ENCODE data around the gene RAD51.
"Not testable (repeated sequence)": the region's sequence is repeated elsewhere in the genome, so short reads cannot be mapped to it uniquely, and the experiment has no call there.

RAD51 gene

DNA sequence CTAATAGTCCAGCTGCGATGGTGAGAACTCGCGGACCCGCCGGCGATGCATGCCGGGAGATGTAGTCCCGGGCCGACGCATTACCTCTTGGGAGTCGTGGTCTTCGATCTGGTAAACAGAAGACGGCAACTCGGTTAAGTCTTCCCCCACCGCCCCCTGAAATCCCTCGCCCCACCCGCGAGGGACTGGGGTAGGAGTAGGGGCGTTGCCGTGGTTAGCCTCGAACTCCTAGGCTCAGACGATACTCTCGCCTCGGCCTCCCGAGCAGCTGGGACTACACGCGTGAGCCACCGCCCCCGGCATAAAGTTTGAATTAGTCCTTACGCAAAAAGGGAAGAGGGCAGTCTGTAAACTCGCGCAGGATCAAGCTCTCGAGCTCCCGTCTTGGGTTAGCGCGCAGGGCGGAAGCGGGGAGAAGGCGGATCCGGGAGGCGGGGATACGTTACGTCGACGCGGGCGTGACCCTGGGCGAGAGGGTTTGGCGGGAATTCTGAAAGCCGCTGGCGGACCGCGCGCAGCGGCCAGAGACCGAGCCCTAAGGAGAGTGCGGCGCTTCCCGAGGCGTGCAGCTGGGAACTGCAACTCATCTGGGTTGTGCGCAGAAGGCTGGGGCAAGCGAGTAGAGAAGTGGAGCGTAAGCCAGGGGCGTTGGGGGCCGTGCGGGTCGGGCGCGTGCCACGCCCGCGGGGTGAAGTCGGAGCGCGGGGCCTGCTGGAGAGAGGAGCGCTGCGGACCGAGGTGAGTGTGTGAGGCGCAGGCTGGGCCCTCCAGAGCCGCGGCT is at the start of gene RAD51:
TSS of gene RAD51 (plus strand) at position 487 of the 781 bp plus-strand sequence. CDS start 3,585 bp downstream, outside the sequence.
- DNase-seq (ENCODE audit: low read depth in 3 of 3): peak; percentile 86 to 93 (median 89)

DNA sequence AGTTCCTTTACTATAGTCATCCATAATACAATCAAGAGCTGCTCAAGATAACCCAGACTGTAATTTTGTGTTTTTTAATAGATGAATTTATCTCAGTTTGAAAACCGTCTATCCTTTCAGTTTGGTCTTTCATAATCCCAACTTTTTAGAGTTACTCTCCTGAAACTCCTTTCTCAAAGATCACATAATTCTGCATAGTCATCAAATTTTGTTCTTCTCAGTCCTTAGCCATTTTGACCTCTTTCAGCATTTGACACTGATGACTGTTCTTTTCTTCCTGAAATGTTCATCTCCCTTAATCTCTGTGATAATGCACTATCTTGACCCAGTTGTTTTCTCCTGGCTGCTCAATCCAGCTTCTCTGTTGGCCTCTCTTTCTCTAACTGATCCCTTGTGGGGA is 47.5 kb upstream of the RAD51 start:
- no peak for DNase-seq (ENCODE audit: low read depth in 3 of 3)

DNA sequence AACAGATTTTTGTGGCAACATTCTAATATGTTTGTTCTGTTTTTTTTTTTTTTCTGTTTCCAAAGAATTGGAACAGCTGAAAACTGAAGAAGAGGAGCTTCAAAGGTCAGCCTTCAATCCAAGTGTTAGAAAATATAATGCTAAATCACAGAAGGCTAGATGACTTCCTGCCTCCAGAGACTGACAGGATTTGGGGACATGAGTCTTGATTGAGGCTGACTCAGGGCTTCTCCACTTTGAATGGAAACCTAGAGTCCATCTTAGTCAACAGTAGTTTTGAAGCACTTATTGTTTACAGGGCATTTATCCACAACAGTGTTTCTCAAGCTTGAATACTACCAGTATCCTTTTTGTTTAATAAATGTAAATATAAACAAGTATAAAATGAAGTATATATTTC is 44.5 kb upstream of the RAD51 start:
- DNase-seq (ENCODE audit: low read depth in 3 of 3): no peak

DNA sequence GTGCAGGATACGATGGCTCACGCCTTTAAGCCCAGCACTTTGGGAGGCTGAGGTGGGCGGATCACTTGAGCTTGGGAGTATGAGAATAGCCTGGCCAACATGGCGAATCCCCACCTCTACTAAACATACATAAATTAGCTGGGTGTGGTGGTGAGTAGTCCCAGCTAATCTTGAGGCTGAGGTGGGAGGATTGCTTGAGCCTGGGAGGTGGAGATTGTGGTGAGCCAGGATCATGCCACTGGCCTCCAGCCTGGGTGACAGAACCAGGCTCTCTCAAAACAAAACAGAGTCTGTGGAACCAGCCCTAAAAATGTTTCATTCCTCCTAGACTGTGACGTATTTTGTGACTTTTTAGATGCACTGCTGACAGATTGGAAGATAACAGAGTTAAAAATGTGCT is 34.3 kb upstream of the RAD51 start:
- DNase-seq (ENCODE audit: low read depth in 3 of 3): no peak

DNA sequence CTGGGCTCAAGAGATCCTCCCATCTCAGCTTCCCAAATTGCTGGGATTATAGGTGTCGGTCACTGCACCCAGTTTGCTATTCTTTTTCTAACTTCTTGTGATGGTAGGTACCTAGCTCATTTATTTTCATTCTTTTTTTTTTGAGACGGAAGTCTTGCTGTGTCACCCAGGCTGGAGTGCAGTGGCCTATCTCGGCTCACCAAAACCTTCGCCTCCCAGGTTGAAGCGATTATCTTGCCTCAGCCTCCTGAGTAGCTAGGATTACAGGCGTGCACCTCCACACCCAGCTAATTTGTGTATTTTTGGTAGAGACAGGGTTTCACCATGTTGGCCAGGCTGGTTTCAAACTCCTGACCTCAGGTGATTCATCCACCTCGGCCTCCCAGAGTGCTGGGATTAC is 30.1 kb upstream of the RAD51 start:
- DNase-seq (ENCODE audit: low read depth in 3 of 3): no peak

DNA sequence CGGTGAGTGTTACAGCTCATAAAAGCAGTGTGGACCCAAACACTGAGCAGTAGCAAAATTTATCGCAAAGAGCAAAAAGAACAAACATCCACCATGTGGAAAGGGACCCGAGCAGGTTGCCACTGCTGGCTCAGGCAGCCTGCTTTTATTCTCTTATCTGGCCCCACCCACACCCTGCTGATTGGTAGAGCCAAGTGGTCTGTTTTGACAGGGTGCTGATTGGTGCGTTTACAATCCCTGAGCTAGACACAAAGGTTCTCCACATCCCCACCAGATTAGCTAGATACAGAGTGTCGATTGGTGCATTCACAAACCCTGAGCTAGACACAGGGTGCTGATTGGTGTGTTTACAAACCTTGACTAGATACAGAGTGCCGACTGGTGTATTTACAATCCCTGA is 18.7 kb upstream of the RAD51 start:
- not testable (repeated sequence) for DNase-seq (ENCODE audit: low read depth in 3 of 3)

DNA sequence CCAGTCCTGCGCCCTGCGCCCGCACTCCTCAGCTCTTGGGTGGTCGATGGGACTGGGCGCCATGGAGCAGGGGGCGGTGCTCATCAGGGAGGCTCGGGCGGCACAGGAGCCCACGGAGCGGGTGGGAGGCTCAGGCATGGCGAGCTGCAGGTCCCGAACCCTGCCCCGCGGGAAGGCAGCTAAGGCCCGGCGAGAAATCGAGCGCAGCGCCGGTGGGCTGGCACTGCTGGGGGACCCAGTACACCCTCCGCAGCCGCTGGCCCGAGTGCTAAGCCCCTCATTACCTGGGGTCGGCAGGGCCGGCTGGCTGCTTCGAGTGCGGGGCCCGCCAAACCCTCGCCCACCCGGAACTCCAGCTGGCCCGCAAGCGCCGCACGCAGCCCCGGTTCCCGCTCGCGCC is 18.1 kb upstream of the RAD51 start:
- not testable (repeated sequence) for DNase-seq (ENCODE audit: low read depth in 3 of 3)

DNA sequence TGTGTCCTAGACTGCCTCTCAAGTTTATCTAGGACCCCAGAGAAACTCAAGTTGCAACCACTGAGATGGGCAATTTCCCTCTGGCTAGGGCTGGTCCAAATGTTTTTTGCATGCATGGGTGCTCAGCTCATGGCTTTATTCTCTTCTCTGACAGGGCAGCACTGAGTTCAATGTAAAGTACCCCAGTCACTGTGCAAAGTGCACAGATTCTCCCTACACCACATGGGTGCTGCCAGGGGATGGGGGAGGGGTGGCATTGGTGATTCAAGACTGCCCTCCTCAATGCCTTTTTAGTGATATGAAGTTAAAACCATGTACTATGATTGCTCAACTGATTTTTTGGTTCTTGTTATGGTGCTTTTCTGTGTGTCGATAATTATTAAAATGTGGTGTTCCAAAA is 14.8 kb upstream of the RAD51 start:
- no peak for DNase-seq (ENCODE audit: low read depth in 3 of 3)

DNA sequence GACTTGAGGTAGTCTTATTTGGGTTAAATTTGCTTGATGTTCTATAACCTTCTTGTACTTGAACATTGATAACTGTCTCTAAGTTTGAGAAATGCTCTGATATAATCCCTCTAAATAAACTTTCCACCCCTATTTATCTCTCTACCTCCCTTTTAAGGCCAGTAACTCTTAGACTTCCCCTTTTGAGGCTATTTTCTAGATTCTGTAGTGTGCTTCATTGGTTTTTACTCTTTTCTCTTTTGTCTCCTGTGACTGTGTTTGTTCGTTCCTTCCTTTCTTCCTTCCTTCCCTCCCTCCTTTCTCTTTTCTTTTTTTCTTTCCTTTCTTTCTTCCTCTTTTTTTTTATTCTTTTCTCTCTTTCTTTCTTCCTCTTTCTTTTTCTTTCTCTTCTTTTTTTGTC is 14.0 kb upstream of the RAD51 start:
- not testable (repeated sequence) for DNase-seq (ENCODE audit: low read depth in 3 of 3)

DNA sequence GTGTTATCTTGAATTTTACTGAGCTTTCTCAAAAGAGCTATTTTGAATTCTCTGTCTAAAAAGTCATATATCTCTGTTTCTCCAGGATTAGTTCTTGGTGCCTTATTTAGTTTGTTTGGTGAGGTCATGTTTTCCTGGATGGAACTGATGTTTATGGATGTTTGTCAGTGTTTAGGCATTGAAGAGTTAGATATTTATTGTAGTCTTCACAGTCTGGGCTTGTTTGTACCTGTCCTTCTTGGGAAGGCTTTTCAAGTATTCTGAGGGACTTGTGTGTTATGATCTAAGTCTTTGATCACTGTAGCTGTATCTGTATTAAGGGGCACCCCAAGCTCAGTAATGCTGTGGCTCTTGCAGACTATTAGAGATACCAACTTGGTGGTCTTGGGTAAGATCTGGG is 10.6 kb upstream of the RAD51 start:
- no peak for DNase-seq (ENCODE audit: low read depth in 3 of 3)

DNA sequence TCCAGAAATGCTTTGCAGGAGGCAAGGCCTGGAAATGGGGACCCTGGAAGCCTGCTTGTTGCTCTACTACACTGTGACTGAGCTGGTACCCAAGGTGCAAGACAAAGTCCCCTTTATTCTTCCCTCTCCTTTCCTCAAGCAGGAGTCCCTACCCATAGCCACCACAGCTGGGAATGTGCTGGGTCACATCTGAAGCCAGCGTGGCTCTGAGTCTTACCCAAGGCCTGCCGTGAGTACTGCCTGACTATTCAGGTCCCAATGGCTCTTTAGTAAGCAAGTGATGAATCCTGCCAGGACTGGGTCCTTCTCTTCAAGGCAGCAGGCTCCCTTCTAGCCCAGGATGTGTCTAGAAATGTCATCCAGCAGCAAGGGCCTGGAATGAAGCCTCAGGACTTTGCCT is 9.6 kb upstream of the RAD51 start:
- no peak for DNase-seq (ENCODE audit: low read depth in 3 of 3)

DNA sequence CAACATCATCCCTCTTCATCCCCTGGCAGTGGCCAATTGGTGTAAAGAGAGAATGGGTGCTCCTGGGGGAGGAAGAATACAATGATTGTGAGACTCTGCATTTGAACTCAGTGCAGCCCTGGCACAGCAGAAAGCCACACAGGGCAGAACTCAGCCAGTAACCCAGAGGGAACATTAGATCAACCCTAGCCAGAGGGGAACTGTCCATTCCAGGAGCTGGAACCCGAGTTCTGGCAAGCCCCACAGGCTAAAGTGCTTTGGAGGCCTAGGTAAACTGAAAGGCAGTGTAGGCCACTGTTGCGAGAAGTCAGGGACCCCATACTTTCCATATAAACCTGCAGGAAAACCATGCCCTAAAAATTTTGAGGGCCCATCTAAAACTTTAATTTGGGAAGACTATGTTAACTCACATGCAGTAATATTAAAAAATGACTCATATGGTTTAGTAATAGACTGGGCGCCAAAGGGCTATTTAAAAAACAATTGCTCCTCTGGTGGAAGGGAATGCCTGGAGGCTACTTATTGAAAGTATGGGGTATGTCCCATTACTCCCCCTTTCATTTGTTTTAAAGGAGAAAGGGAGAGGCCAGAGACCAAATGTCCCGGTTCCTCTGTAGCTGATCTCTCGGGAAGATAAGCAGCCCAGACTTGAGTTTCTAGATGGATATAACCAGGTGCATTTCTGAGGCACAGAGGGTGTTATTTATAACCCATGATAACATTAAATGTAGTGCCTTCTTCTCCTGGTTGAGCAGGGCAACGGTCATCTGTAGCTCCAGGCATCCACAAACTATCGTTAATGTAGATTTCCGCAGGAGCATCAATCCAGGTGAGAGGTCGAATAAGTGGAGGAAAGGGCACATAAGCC is 5.8 kb upstream of the RAD51 start:
- DNase-seq (ENCODE audit: low read depth in 3 of 3): no peak

DNA sequence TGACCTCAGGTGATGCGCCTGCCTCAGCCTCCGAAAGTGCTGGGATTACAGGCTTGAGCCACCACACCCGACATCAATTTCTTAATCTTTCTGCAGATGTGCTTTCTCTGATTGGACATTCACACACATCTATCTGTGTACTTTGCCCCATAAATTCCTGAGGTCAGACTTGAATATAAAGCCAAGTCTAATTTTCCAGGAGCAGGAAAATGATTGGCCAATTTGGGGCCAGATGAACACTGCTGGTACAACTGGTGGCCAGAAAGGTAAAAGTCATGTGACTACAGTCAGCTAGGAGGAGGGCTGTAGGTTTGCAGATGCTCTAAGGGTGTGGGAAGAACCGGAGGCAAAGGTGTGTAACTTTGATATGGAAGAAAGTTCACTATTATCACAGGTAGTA is 3.2 kb upstream of the RAD51 start:
- DNase-seq (ENCODE audit: low read depth in 3 of 3): no peak

DNA sequence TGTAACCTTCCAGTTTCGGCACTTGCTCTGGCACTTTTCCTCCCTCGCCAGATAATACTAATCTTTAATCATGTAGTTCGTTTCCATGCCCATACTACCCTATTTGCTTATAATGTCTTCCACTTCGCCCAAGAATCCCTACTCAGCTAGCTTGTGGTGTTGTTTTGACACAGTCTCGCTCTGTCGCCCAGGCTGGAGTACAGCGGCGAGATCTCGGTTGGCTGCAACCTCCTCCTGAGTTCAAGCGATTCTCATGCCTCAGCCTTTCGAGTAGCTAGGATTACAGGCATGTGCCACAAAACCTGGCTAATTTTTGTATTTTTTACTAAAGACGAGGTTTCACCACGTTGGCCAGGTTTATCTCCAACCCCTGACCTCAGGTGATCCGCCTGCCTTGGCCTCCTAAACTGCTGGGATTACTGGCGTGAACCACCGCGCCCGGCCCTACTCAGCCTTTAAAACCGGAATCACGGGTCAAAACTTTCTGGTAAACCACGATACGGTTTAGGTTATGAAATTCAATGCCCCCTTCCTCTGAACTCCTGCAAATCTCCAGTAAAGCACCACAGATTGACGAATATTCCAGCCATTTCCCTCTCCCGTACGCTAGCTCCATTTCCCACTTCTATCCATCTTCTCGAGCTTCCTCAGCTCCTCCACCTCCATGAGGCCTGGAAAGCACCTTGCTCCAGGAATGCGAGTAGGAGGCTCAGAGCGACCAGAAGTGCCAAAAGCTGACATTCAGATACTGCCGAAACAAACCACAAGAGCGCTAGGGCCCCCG is 878 bp upstream of the RAD51 start:
- no peak for DNase-seq (ENCODE audit: low read depth in 3 of 3)

DNA sequence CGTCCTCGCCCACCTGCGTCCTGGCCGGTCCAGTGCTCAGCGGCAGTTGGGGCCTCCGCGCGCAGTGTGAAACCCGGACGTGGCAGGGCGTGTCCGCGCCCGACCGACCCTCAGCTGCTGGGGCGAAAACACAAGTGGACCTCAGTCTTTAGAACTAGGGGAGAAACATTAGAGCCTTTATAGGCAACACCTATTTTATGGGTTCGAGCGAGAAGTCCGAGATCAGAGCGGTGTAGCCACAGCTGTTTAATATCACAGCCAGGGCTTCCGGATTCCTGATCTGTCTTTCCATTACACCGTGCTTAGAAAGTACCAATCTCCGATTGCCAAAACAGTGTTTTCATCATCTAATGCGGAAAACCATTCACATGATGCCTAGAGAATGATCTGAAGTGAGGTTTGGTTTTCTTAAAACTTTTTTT is 506 bp downstream of the RAD51 start:
- peak in 1 of 3 donors; percentile 16 for DNase-seq (ENCODE audit: low read depth in 3 of 3)

DNA sequence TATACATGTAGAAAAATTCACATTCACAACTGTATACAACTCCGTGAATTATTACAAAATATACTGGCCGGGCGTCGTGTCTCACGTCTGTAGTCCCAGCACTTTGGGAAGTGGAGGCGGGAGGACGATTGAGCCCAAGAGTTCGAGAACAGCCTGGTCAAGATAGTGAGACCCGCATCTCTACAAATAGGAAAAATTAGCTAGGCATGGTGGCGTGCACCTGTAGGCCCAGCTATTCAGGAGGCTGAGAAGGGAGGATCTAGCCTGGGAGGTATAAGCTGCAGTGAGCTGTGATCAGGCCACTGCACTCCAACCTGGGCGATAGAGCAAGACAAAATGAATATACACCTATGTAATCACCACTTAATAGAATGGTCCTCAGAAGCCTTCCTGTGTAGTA is 1.3 kb downstream of the RAD51 start:
- DNase-seq (ENCODE audit: low read depth in 3 of 3): no peak

DNA sequence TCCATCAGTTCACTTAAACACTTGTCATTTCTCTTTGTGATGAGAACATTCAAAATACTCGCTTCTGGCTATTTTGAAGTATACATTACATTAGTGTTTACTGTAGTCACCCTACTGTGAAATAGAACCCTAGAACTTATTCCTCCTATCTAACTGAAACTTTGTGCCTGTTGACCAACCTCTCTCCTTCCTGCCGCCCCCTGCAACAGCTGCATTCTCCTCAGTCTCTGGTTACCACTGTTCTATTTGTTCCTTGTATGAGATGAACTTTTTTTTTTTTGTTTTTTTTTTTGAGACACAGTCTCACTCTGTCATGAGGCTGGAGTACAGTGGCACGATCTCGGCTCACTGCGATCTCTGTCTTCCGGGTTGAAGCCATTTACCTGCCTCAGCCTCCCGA is 2.9 kb downstream of the RAD51 start:
- DNase-seq (ENCODE audit: low read depth in 3 of 3): no peak

DNA sequence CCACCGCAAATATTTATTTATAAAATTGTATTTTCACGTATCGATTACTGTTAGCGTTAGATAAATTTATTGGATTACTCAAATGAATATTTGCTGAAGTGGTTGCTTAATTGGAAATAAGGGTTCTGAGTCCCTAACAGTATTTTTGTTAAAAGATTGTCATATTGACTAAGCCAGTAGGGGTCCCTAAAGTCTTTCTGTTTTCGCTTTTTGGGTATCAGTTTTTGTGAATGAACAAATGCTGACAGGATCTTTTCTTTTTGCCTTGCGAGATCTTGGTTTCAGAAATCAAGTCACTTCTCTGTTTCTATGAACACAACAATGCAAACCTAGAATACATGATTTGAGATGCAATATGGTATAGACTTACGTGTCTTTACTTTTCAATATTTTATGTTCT is 7.1 kb downstream of the RAD51 start:
- DNase-seq (ENCODE audit: low read depth in 3 of 3): no peak

DNA sequence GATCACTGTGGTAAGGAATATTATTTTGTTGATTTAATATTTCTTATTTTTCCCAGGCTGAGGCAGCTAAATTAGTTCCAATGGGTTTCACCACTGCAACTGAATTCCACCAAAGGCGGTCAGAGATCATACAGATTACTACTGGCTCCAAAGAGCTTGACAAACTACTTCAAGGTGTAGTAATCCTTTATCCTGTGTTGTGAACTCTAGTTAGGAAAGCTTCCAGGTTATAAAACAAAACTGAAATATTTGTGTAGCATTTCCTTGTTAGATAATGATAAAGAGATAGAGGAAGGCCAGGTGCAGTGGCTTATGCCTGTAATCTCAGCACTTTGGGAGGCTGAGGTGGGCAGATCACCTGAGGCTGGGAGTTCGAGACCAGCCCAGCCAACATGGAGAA is 11.1 kb downstream of the RAD51 start:
- DNase-seq (ENCODE audit: low read depth in 3 of 3): no peak

DNA sequence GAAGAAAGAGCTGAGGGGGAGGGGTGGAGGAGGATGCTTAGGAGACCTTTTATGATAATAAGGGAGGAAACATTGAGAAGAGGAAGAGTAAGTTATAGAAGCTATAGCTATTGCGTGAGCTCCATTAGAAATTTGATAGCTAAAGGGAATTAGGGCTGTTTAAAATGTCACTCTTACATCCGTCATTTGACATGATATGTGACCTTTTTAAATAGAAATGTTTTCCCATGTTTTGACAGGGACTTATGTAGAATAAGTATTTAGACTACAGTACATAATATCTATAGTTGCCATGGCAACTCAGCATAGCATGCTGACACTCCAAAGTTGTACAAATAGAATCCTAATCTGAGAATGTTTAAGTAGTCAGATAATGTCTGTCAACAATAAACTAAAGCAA is 19.2 kb downstream of the RAD51 start:
- DNase-seq (ENCODE audit: low read depth in 3 of 3): no peak

DNA sequence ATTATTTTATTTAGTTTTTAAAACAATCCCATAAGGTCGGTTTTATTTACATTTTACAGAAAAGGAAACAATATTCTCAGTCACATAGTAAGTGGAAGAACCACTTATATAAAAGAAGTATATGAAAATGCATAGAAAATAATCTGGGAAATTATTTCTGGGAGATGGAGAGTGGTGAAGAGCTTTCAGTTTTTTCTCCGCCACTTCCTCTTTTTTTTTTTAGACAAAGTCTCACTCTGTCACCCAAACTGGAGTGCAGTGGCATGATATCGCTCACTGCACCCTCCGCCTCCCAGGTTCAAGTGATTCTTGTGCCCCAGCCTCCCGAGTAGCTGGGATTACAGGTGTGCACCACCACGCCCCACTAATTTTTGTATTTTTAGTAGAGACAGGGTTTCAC is 21.2 kb downstream of the RAD51 start:
- DNase-seq (ENCODE audit: low read depth in 3 of 3): no peak

DNA sequence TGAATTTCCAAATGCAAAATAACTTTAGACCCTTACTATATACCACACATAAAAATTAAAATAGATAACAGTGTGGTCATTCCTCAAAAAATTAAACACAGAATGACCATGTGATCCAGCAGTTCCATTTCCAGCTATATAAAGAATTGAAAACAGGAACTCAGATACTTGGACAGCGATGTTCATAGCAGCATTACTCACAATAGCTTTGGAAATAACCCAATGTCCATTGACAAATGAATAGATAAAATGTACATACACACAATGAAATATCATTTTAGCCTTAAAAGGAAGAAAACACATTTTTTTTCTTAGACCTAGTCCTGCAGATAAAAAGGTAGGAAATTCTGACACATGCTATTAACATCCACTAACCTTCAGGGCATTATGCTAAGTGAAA is 26.7 kb downstream of the RAD51 start:
- DNase-seq (ENCODE audit: low read depth in 3 of 3): no peak

Data from stimulated activated CD4-positive, alpha-beta T cell treated with anti-CD3 and anti-CD28 coated beads, TNF-alpha, amount 100 ng/mL, for 48 hours (primary cell).